GM12873 (cell line): ENCODE measurements around the gene NTN3.

Experiments
- TF ChIP-seq, protein P1 (sequence below): IDR thresholded peaks from 2 replicates; pipeline ENCODE4 v1.5.1; 2012; ENCODE audit warnings: low read depth, mild to moderate bottlenecking, moderate library complexity, low read length, control low read depth; ENCODE audit not compliant: insufficient read depth; ENCODE audit errors: missing control alignments

The NTN3 gene

DNA sequence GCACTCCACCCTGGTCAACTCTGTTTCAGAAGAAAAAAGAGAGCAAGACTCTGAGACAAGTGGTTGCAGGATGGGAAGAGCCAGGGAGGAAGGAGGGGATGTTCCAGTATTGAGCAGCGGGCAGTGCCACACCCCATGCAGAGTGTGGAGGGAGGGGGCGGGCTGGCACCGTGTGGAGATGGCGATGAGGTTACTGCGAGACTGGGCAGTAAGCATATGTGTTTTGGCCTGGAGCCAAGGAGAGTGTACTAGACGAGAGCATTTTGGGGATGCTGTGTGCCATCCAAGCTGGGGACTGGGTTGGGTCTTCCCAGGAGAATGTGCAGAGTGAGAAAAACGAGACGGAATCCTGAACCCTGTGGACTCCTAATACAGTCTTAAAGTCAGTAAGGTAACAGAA is 7.2 kb downstream of the NTN3 start:
- TF ChIP-seq, protein P1, sequence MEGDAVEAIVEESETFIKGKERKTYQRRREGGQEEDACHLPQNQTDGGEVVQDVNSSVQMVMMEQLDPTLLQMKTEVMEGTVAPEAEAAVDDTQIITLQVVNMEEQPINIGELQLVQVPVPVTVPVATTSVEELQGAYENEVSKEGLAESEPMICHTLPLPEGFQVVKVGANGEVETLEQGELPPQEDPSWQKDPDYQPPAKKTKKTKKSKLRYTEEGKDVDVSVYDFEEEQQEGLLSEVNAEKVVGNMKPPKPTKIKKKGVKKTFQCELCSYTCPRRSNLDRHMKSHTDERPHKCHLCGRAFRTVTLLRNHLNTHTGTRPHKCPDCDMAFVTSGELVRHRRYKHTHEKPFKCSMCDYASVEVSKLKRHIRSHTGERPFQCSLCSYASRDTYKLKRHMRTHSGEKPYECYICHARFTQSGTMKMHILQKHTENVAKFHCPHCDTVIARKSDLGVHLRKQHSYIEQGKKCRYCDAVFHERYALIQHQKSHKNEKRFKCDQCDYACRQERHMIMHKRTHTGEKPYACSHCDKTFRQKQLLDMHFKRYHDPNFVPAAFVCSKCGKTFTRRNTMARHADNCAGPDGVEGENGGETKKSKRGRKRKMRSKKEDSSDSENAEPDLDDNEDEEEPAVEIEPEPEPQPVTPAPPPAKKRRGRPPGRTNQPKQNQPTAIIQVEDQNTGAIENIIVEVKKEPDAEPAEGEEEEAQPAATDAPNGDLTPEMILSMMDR = no peak

DNA sequence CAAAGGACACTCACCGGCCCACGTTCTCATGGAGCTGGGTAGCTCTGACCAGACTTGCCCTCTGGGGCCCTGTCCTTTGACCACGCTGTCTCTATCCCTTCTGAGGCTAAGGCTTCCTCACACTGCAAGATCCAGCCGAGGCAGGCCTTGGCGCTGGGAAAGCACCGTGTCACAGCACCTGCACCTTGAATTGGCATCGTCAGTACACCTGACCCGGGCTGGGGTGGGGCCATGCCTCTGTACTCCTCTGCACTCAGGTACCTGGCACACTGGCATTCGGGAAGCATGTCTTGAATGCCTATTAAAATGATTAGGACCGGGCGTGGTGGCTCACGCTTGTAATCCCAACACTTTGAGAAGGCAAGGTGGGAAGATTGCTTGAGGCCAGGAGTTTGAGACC is 9.9 kb downstream of the NTN3 start:
- TF ChIP-seq, protein P1 = no peak

DNA sequence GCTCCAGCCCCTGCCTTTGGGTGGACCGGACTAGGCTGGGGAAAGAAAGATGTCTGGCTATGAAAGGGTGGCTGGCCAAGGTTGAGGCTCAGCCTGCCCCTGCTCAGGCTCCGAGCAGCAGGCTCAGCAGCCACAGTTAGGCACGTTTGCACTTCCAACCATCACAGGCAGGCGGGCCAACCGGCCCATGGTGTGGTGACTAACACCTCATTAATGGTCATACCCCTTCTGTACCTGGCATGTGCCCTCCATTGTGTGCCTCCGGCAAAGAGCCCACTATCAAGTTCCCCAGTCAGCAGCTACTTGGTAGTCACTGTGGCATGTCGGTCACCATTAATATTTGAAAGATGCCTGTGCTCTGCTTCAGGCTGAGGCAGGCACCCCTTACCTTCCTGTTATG is 10.6 kb downstream of the NTN3 start:
- TF ChIP-seq, protein P1 = no peak

DNA sequence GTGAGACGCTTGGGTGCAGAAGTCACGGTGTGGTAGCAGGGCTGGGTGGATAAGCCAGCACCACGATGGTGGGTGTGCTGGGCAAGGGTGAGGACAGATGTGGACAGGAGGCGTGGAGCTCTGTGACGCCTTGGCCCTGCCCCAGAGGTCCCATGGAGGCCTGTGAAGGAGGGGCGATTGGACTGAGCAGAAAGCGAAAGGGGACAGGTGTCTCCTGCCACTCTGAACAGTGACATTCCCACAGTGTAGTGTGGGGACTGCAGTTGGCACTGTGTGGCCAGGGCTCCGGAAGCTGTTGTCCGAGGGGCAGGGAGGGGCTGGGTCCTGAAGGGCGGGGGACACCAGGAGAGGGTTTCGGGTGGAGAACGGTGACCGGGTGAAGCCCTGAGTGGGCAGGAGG is 11.2 kb downstream of the NTN3 start:
- TF ChIP-seq, protein P1 = no peak

DNA sequence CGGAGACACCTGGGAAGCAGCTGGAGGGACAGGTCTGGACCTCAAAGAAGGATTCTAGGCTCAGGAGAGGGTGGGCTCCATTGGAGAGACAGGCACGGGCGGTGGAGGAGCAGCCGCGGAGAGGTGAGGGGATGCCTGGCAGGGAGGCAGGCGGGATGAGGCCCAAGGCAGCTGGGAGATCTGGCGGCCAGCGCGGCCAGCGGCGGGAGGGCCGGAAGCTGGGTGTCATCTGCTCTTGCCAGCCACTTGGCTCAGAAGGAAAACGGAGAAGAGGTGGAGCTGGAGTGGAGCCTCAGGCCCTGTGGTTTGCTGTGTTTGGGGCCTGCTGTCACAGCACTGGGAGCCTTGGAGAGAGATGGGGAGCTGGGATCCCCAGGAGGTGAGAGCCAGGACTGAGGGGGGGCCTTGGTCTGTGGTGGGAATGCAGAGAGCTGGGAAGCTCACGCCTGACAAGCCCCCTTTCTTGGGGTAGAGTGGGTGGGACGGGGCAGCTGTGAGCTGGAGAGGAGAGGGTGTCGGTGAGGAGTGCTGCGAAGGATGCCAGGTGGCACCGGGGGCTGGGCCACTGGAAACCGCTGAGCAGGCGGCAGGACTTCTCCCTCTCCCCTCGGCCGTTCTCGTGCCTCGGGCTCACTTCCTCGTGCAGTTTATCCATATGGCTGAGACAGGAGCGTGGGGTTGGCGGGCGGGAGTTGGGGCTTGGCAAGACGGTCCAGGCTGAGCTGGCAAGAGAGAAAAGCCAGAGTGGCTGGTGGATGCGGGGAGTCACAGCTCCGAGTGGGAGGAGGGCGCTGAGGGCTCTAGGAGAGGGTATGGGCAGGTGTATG is 11.8 kb downstream of the NTN3 start:
- TF ChIP-seq, protein P1 = no peak

DNA sequence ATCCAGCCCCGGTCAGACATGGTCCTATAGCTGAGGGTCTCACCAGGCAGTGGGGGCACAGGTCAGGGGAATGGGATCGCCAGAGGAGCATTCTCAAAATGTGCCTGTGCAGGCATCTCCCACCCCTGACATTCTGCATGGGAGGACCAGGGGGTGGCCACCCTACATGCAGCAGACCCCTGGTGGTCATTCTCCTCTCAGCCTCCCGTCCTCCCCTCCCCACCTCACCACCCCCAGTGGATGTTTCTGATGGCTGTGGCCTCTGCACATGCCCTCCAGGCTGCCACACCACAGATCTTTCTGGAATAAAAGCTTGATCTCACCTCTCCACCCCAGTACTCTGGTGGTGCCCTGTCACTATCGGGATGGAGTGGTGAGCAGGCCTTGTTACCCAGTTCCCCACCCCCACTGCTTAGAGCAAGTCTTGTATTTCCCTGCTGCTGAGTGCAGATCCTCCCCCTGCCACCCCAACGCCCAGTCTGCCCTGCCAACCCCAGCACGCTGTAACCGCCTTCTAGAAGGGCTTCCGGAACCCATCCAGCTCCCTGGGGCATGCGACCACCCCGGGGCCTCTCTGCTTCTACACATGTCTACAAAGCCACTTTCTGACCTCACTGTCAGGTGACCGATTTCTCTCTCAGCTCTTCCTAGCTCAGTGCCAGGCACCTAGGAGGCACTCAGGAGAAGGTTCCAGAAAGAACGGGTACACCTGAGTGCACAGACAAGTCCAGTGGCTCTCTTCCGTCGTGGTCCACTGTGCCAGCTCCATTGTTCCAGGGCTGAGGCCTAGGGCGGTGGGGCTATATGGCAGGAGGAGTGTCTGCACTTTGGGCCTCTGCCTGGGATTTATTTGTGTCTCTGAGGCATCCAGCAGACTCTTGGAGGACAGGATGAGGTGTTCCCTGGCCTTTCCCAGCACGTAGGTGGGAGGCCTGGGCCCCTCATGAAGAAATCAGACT is 13.1 kb downstream of the NTN3 start:
- TF ChIP-seq, protein P1 = no peak

DNA sequence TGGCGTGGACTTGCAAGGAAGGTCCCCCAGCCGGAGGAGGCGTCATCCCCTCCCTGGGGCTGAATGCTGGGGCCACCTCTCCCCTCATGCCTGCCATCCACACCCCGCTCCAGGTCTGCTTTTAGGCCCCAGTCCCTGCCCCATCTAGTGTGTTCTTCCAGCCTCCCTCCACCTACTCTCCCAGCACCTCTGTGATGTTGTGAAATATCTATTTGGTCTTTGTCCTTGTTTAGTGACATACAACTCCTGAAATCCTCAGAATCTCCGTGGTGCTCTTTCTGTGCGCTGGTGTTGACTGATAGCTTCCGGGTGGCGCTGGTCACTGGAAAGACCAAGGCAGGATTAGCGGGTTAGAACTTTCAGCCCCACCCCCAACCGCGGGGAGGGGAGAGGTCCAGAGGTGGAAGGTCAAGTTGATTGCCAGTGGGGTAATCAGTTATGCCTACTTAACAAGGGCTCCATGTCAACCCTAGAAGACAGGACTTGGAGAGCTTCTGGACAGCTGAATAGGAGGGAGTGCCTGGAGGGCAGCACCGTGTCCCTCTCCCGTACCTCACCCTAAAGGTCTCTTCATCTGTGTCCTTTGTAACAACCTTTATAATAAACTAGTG is 13.9 kb downstream of the NTN3 start:
- TF ChIP-seq, protein P1 = no peak
